Psoas muscle (tissue), 8 donors: ENCODE data around the gene STAB2. TPM values are rescaled to one million over a fixed set of nuclear protein-coding genes. Genes with fewer than 3 reads are reported as not detected.

Experiments used
- ATAC-seq, 4 donors: fragments of 200-7000 bp; cut with Tn5 transposase; one replicate each; pipeline ENCODE4 v1.9.1; 2020; ENCODE audit warnings: moderate library complexity in 3 of 4, mild to moderate bottlenecking in 2 of 4
- DNase-seq, 2 donors: peaks; one replicate each; pipeline ENCODE4 v3.0.0-alpha.2; 2020
- H3K27ac ChIP-seq: fragments of 200-600 bp; one replicate; pipeline ENCODE4 v1.8.0; 2022
- H3K27me3 ChIP-seq, 3 donors: fragments of 200-600 bp in 1 of 3; one replicate each; pipeline versions ENCODE4 v1.6.1 to v1.8.0; 2013 to 2022; ENCODE audit warnings: low read length in 2 of 3, mild to moderate bottlenecking in 2 of 3, moderate library complexity in 1 of 3; ENCODE audit not compliant: insufficient read depth in 3 of 3
- H3K36me3 ChIP-seq, 2 donors: fragments of 200-600 bp in 1 of 2; one replicate each; pipeline versions ENCODE4 v1.6.1 to v1.8.0; 2013 to 2022; ENCODE audit warnings: low read depth in 1 of 2, mild to moderate bottlenecking in 1 of 2, moderate library complexity in 1 of 2; ENCODE audit not compliant: insufficient read depth in 1 of 2
- H3K4me1 ChIP-seq: fragments of 200-600 bp; one replicate; pipeline ENCODE4 v1.8.0; 2022
- H3K4me3 ChIP-seq: fragments of 200-600 bp; one replicate; pipeline ENCODE4 v1.8.0; 2022; ENCODE audit warnings: mild to moderate bottlenecking
- H3K9me3 ChIP-seq: fragments of 200-600 bp; one replicate; pipeline ENCODE4 v1.8.0; 2022
- WGBS, 3 donors: extraction: QIAGEN DNeasy Blood & Tissue Kit; methylation state at CpG; one replicate each; pipeline versions ENCODE4 v1.1.6 to v1.1.7; 2013; 5-methylcytosine and 5-hydroxymethylcytosine counted together
- intact Hi-C, 2 donors: fragments of 100-400 bp; cut with DNase I; formaldehyde crosslinking; loops; one replicate each; pipeline versions ENCODE4 v1.11.0 to v1.14.2; 2022
- polyA plus RNA-seq, 3 donors: library from polyadenylated mRNA; stranded (reverse); fragments of 200-250 nt; gene quantifications; one replicate each; pipeline ENCODE4 v1.2.3, GENCODE V29; 2013
- total RNA-seq, 4 donors: library from RNA; stranded (reverse); fragmentation: NEBNext Ultra II Directional in 2 of 4; extraction: Animal tissue kit (Norgen Biotek cat#: 25700) in 2 of 4; gene quantifications; one replicate each; pipeline versions ENCODE4 v1.2.1 to v1.2.4, GENCODE V29; 2021 to 2023
- TF ChIP-seq, protein P1 (sequence below): fragments of 200-600 bp; IDR thresholded peaks from one replicate; pipeline ENCODE4 v1.8.0; 2022; ENCODE audit warnings: antibody characterized with exemption
- donor health status: healthy with polysubstance abuse.
- donor health status: DM: no; HTN: no; CAD: no; lungs with moderate emphysema.
- donor health status: Bipolar disorder and iron deficiency.
- donor health status: healthy.
- donor health status: DM: yes; HTN: yes; CAD: no.
- donor health status: DM: no; HTN: no; CAD: no.
- donor health status: DM: no; HTN: no; CAD: no.
- donor health status: DM: yes; HTN: yes; CAD: no.

Gene STAB2
- total and polyA plus RNA-seq, 7 donors: under 0.01 to 0.32 (median 0.06) TPM; not detected in 2

DNA sequence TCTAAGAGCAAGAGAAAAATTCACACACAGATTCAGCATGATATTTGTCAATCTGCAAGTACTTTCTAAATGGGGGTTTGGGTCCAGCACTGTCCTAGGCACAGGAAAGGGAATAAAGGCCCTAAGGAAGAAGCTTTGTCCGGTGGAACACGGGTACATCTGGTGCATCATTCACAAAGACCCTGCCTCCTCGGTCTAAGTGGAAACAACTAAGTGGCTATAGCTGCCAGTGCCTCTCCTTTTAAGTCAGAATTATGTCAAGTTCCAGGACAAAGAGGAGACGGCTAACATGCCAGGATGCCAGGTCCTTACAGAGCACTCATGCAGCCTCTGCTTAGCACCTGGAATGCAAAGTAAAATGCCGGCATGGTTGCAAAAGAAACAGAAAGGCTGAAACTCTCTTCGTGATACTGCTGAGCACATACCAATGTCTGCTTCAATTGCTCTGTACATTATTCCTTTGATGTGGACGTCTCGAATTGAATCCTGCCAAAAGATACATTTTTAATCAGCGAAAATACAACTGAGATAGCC, 206.5 kb downstream of the STAB2 start:
- DNase-seq (no peak), ATAC-seq (no peak)
- Histone ChIP-seq H3K9me3 (no peaks in the 10 kb centered on the region), H3K4me3 (no peak overlapping the region), H3K27ac (no peak overlapping the region), H3K4me1 (peaks cover under 1% of the 10 kb centered on the region), H3K36me3 (peaks cover 17 to 57% of the 10 kb centered on the region in 2 donors), H3K27me3 (no peaks in the 10 kb centered on the region)
- WGBS, 3 donors: 82 to 87% (median 86%) methylated on average over 9 of the region's 9 CpGs
- TF ChIP-seq, protein P1, sequence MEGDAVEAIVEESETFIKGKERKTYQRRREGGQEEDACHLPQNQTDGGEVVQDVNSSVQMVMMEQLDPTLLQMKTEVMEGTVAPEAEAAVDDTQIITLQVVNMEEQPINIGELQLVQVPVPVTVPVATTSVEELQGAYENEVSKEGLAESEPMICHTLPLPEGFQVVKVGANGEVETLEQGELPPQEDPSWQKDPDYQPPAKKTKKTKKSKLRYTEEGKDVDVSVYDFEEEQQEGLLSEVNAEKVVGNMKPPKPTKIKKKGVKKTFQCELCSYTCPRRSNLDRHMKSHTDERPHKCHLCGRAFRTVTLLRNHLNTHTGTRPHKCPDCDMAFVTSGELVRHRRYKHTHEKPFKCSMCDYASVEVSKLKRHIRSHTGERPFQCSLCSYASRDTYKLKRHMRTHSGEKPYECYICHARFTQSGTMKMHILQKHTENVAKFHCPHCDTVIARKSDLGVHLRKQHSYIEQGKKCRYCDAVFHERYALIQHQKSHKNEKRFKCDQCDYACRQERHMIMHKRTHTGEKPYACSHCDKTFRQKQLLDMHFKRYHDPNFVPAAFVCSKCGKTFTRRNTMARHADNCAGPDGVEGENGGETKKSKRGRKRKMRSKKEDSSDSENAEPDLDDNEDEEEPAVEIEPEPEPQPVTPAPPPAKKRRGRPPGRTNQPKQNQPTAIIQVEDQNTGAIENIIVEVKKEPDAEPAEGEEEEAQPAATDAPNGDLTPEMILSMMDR: no peak
- intact Hi-C loops: no loop called here

DNA sequence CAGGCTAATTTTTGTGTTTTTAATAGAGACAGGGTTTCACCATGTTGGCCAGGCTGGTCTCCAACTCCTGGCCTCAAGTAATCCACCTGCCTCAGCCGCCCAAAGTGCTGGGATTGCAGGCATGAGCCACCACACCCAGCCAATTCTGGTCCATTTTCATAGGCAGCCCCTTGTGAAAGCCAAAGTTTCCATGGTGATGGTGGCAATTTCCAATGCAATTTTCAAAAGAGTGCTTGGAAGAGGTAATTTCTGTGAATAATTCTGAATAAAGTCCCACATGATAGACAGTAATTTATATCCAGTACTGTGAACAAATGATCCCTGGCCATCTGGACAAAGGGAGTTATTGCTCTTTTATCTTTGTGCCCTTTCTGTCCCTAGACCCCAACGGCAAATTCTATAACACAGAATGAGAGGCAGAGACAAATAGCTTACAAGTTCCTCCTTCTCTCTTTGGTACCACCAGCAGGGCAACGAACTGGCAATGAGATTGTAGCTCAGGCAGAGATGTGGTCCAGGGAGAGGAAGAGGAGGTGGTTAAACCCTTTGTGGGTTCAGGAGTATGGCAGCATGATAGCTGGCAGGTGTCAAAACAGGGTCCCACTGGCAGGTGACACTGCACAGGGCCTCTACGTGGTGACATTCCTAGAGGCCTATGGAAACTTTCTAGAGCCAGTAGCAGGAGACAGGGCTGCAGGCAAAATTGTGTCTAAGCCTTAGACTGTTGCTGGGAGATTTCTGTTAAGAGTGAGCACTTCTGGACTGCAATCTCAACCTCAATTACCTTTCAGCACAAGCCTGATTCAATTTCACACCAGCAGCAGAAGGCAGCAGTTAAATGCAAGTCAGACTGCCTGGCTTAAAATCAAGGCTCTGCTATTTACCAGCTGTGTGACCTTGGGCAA, 207.5 kb downstream of the STAB2 start:
- Histone ChIP-seq H3K36me3 (peaks cover 17 to 57% of the 10 kb centered on the region in 2 donors), H3K27ac (no peak overlapping the region), H3K9me3 (no peaks in the 10 kb centered on the region), H3K4me1 (peaks cover 10% of the 10 kb centered on the region), H3K4me3 (no peak overlapping the region), H3K27me3 (no peaks in the 10 kb centered on the region)
- ATAC-seq: no peak
- DNase-seq: no peak
- 60 to 67% (median 60%) methylated on average over 4 of the region's 4 CpGs for WGBS, 3 donors
- TF ChIP-seq, protein P1: no peak
- intact Hi-C loops: no loop called here

DNA sequence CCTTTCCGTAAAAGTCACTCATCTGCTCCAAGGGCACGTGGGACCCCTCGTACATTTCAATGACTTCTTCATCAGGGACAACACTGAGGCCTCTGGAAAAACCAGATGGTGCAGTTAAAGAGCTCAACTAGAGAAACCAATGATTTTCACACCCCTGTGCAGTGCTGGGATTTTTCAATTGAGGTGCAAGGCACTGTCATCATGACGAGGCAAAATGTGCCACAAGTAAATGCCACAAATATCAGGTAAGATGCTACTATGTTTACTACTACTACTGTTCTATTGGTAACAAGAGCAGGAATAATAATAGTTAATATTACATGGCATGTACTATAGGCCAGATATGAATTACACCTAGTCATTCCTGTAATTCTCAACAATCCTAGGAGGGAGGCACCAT, 211.5 kb downstream of the STAB2 start:
- Histone ChIP-seq H3K4me1 (peaks cover 46% of the 10 kb centered on the region), H3K4me3 (no peak overlapping the region), H3K9me3 (no peaks in the 10 kb centered on the region), H3K36me3 (peaks cover 10 to 33% of the 10 kb centered on the region in 2 donors), H3K27ac (peak overlapping the region; percentile 88), H3K27me3 (no peaks in the 10 kb centered on the region)
- 94 to 96% (median 95%) methylated on average over 4 of the region's 4 CpGs for WGBS, 3 donors
- intact Hi-C loops: no loop called here
- ATAC-seq (no peak), DNase-seq (no peak)
- TF ChIP-seq, protein P1: no peak

DNA sequence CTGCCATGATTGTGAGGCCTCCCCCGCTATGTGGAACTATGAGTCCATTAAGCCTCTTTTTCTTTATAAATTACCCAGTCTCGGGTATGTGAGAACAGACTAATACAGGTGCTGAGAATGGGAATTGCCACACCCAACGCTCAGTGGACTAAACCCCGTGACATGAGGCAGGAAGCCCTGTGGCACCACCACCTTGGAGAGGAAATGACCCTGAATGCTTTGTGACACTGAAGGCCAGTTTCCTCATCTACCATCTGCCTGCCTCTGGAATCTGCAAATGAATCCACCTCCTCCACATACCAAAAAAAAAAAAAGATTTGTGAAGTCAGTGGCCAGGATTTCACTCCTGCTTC, 212.4 kb downstream of the STAB2 start:
- Histone ChIP-seq H3K36me3 (peaks cover 9 to 26% of the 10 kb centered on the region in 2 donors), H3K4me1 (peaks cover 46% of the 10 kb centered on the region), H3K27me3 (no peaks in the 10 kb centered on the region), H3K9me3 (no peaks in the 10 kb centered on the region), H3K4me3 (peak overlapping the region; percentile 33), H3K27ac (peak overlapping the region; percentile 88)
- TF ChIP-seq, protein P1: no peak
- intact Hi-C loops: loop anchor here in 1 of 2 donors (1.0 kb wide), 1 partner anchor 15 kb away; no protein-coding TSS in a partner anchor
- peak in 1 of 2 donors; percentile 28 for DNase-seq
- 66 to 79% (median 74%) methylated on average over 4 of the region's 4 CpGs for WGBS, 3 donors
- peak; percentile 63 to 81 (median 76) for ATAC-seq
